Endodermal cell (in vitro differentiated cells): ENCODE results near the gene BEND3. TPM values are rescaled to one million over a fixed set of nuclear protein-coding genes. Genes with fewer than 3 reads are reported as not detected.

Experiments
- DNase-seq: peaks from one replicate; pipeline ENCODE4 v3.0.0-alpha.2; 2017
- H3K27ac ChIP-seq: 2 replicates; pipeline ENCODE4 v1.5.1; 2013; ENCODE audit warnings: mild to moderate bottlenecking, low read depth, low read length, moderate library complexity
- H3K27me3 ChIP-seq: 2 replicates; pipeline ENCODE4 v1.6.1; 2013; ENCODE audit warnings: mild to moderate bottlenecking, low read length, moderate library complexity; ENCODE audit not compliant: insufficient read depth, control insufficient read depth, poor library complexity, severe bottlenecking
- H3K36me3 ChIP-seq: 2 replicates; pipeline ENCODE4 v1.7.0; 2013; ENCODE audit warnings: mild to moderate bottlenecking, low read length, moderate library complexity; ENCODE audit not compliant: control insufficient read depth, insufficient read depth
- H3K4me1 ChIP-seq: one replicate; pipeline ENCODE4 v1.7.0; 2013; ENCODE audit warnings: low read length; ENCODE audit not compliant: control insufficient read depth, insufficient read depth
- H3K4me3 ChIP-seq: 2 replicates; pipeline ENCODE4 v1.5.1; 2013; ENCODE audit warnings: mild to moderate bottlenecking, low read length, moderate library complexity
- H3K9ac ChIP-seq: 2 replicates; pipeline ENCODE4 v1.6.1; 2013; ENCODE audit warnings: mild to moderate bottlenecking, low read length, moderate library complexity; ENCODE audit not compliant: poor library complexity, severe bottlenecking; ENCODE audit errors: extremely low read depth
- H3K9me3 ChIP-seq: 2 replicates; pipeline ENCODE4 v1.6.1; 2013; ENCODE audit warnings: mild to moderate bottlenecking, low read length, moderate library complexity; ENCODE audit not compliant: control insufficient read depth
- H3K27ac Mint-ChIP-seq: 2 replicates; pipeline ENCODE4 v1.8.0; 2020; ENCODE audit warnings: mixed read lengths
- H3K27me3 Mint-ChIP-seq: 2 replicates; pipeline ENCODE4 v1.8.0; 2021; ENCODE audit warnings: mild to moderate bottlenecking, mixed read lengths; ENCODE audit not compliant: insufficient read depth
- H3K36me3 Mint-ChIP-seq: 2 replicates; pipeline ENCODE4 v1.8.0; 2020; ENCODE audit warnings: low read depth, mixed read lengths
- H3K4me1 Mint-ChIP-seq: 2 replicates; pipeline ENCODE4 v1.8.0; 2020; ENCODE audit warnings: mixed read lengths
- H3K4me3 Mint-ChIP-seq: 2 replicates; pipeline ENCODE4 v1.8.0; 2020; ENCODE audit warnings: mild to moderate bottlenecking, moderate library complexity, mixed read lengths
- H3K9me3 Mint-ChIP-seq: 2 replicates; pipeline ENCODE4 v1.8.0; 2020; ENCODE audit warnings: mild to moderate bottlenecking, mixed read lengths
- CTCF ChIP-seq: fragments of 200-600 bp; sonication (generic); conservative IDR thresholded peaks from 2 replicates; pipeline ENCODE4 v1.5.0; 2021; ENCODE audit warnings: antibody characterized with exemption, mild to moderate bottlenecking
- WGBS, 2 experiments: methylation state at CpG; one replicate each; pipeline versions ENCODE4 v1.1.5 to v1.1.7; 2013; ENCODE audit warnings: missing lambda C conversion rate in 2 of 2, mixed read lengths in 1 of 2; ENCODE audit not compliant: insufficient coverage in 1 of 2, insufficient read length in 1 of 2; 5-methylcytosine and 5-hydroxymethylcytosine counted together
- total RNA-seq, 2 donors: library from RNA; stranded (reverse); fragmentation: NEBNext Ultra II Directional in 1 of 2; extraction: Animal tissue kit (Norgen Biotek cat#: 25700) in 1 of 2; gene quantifications; 2 replicates in 1 of 2; 3 replicates in 1 of 2; pipeline ENCODE4 v1.2.1, GENCODE V29; 2021

Gene BEND3
- total RNA-seq, 2 donors from 2014 or later, result 18.0 to 28.6 TPM

DNA sequence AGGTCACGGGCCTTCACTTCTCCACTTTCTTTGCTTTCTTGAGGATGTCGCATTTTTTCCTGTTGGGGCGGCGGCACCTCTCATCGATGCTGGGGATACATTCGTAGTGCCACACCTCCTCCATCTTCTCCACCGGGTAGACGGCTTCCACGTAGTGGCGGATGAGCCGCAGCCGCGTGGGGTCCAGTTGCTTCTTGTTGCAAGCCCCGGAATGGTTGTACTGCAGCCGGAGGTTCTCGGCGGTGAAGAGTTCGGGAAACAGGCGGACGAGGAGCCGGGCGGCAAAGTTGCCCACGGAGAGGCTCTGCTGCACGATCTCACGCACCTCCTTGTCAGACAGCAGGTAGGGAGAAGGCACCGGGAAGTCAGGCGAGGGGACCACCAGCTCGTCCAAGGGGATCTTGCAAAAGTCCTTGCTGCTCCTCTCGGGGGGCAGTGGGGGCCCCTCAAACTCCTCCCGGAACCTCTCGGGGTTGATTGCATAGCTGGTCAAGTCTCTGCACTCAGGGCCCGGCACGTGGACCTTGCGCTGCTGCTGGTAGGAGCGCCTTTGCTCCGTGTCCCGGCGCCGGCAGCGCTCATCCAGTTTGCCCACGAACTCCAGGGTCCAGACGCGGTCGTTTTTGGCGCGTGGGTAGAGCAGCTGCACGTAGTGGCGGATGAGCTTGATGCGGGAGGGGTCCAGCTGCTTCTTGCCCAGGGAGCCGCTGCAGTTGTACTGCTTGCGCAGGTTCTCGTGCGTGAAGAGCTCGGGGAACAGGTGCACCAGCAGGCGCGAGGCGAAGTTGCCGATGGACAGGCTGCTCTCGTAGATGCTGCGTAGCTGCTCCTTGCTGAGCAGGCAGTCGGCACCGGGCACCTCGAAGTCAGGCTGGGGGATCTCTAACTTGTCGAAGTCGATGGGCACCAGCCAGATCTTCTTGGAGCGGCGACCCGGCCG is 46.4 kb downstream of the BEND3 start:
- Mint-ChIP-seq H3K27me3 (no peaks in the 10 kb centered on the region), H3K9me3 (no peaks in the 10 kb centered on the region), H3K4me3 (no peak overlapping the region), H3K27ac (no peak overlapping the region), H3K36me3 (peaks cover 50% of the 10 kb centered on the region), H3K4me1 (peaks cover 47% of the 10 kb centered on the region)
- Histone ChIP-seq H3K27ac (no peak overlapping the region), H3K9me3 (no peaks in the 10 kb centered on the region), H3K4me3 (no peak overlapping the region), H3K36me3 (peaks cover 14% of the 10 kb centered on the region), H3K27me3 (no peaks in the 10 kb centered on the region), H3K9ac (no peak overlapping the region), H3K4me1 (peaks cover 23% of the 10 kb centered on the region)
- TF ChIP-seq CTCF, result no peak
- DNase-seq, result no peak
- WGBS, 2 experiments, result 95 to 96% methylated on average over 54 to 69 of the region's 69 CpGs

DNA sequence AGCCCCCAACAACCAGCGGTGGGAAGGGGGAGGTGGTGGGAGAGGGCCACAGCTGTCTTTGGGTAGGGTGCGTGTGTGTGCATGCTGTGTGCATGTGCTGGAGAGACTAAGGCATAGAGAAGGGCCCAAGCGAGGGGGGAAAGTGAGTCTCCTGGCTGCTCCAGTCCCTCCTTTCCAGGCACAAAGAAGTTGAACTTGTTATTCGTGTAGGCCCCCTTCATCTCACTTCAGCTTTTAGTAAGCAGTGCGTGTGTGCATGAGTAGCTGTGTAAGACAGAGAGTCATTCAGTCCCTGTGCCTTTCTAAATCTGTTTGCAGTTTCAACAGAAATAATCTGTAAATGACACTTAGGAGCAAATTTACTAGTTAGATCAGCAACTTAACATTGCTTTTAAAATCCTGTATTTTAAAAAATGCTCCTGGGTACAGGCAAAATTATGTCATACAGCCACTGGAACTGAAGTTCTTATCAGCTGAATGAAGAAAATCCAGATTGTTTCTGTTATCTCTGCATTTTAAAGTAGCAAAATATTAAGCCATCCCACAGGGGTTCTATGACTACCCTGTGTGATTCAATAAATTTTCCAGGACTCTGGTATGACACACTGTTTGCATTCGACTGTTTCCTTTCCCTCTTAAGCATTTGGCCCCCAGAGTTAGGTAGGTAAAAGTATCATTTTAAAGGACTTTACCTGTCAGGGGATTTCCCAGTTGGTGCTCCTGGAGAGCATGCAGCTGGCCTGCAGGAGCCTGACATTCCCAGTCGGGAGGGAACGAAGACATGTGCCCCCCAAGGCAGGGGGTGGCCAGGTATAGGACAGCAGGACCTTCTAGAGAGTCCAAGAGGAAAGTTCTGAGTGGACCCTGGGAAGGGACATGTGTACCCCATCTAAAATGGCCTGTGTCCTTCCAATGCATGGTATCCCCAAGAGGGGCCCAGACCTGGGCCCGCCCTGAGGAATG is 48.3 kb downstream of the BEND3 start:
- Mint-ChIP-seq H3K9me3 (no peaks in the 10 kb centered on the region), H3K4me3 (no peak overlapping the region), H3K27ac (peak overlapping the region; percentile 64), H3K36me3 (peaks cover 49% of the 10 kb centered on the region), H3K4me1 (peaks cover 51% of the 10 kb centered on the region), H3K27me3 (no peaks in the 10 kb centered on the region)
- 84 to 92% methylated on average over 4 to 9 of the region's 9 CpGs for WGBS, 2 experiments
- Histone ChIP-seq H3K27me3 (no peaks in the 10 kb centered on the region), H3K36me3 (peaks cover 16% of the 10 kb centered on the region), H3K4me1 (peaks cover 23% of the 10 kb centered on the region), H3K27ac (no peak overlapping the region), H3K9ac (no peak overlapping the region), H3K9me3 (no peaks in the 10 kb centered on the region), H3K4me3 (no peak overlapping the region)
- no peak for TF ChIP-seq CTCF
- peak; percentile 48 for DNase-seq

GRCh38 chr6:107064579-107065065 is 50.7 kb downstream of the BEND3 start:
- peaks cover 31% of the 10 kb centered on the region for H3K36me3 Mint-ChIP-seq
- H3K4me1 ChIP-seq, result peaks cover 24% of the 10 kb centered on the region
- H3K27me3 ChIP-seq, result no peaks in the 10 kb centered on the region
- no peak overlapping the region for H3K9ac ChIP-seq
- no peak overlapping the region for H3K27ac ChIP-seq
- no peak for DNase-seq
- TF ChIP-seq CTCF, result no peak
- WGBS, 2 experiments, result 95 to 100% methylated on average over 4 to 6 of the region's 6 CpGs
- no peaks in the 10 kb centered on the region for H3K27me3 Mint-ChIP-seq
- no peak overlapping the region for H3K27ac Mint-ChIP-seq
- no peaks in the 10 kb centered on the region for H3K9me3 Mint-ChIP-seq
- no peaks in the 10 kb centered on the region for H3K9me3 ChIP-seq
- peaks cover 61% of the 10 kb centered on the region for H3K4me1 Mint-ChIP-seq
- H3K4me3 ChIP-seq, result no peak overlapping the region
- peaks cover 3% of the 10 kb centered on the region for H3K36me3 ChIP-seq
- H3K4me3 Mint-ChIP-seq, result no peak overlapping the region
